Fibroblast of skin of right quadriceps (primary cell): Measurements from ENCODE around the gene SYNDIG1.

Source experiments
- DNase-seq: peaks from one replicate; pipeline ENCODE4 v3.0.0-alpha.2; 2013

Gene SYNDIG1

GRCh38 chr20:24529369-24529719, 59.9 kb downstream of the SYNDIG1 start:
- DNase-seq, result no peak

GRCh38 chr20:24530131-24530680, 60.8 kb downstream of the SYNDIG1 start:
- no peak for DNase-seq

GRCh38 chr20:24531202-24531601, 61.8 kb downstream of the SYNDIG1 start:
- DNase-seq, result no peak

GRCh38 chr20:24531631-24532419, 62.4 kb downstream of the SYNDIG1 start:
- no peak for DNase-seq

GRCh38 chr20:24533449-24533848, 64.0 kb downstream of the SYNDIG1 start:
- DNase-seq, result no peak

GRCh38 chr20:24534282-24534681, 64.9 kb downstream of the SYNDIG1 start:
- no peak for DNase-seq

GRCh38 chr20:24535941-24536730, 66.7 kb downstream of the SYNDIG1 start:
- peak; percentile 59 for DNase-seq

- no peak for DNase-seq
Observed at GRCh38 chr20:24537210-24537609, 67.8 kb downstream of the SYNDIG1 start.

GRCh38 chr20:24542721-24543120, 73.3 kb downstream of the SYNDIG1 start:
- DNase-seq, result no peak

- DNase-seq, result no peak
Observed at GRCh38 chr20:24543168-24543567, 73.7 kb downstream of the SYNDIG1 start.

GRCh38 chr20:24543741-24544140, 74.3 kb downstream of the SYNDIG1 start:
- no peak for DNase-seq

GRCh38 chr20:24544371-24544770, 74.9 kb downstream of the SYNDIG1 start:
- no peak for DNase-seq

- no peak for DNase-seq
Observed at GRCh38 chr20:24545168-24545567, 75.7 kb downstream of the SYNDIG1 start.

- no peak for DNase-seq
Observed at GRCh38 chr20:24546232-24546892, 76.9 kb downstream of the SYNDIG1 start.

- DNase-seq, result no peak
Observed at GRCh38 chr20:24547967-24548366, 78.5 kb downstream of the SYNDIG1 start.

- DNase-seq, result no peak
Observed at GRCh38 chr20:24559114-24559732, 89.8 kb downstream of the SYNDIG1 start.

- peak; percentile 16 for DNase-seq
Observed at GRCh38 chr20:24560571-24561491, 91.4 kb downstream of the SYNDIG1 start.

- no peak for DNase-seq
Observed at GRCh38 chr20:24565835-24566351, 96.5 kb downstream of the SYNDIG1 start.

GRCh38 chr20:24566656-24567055, 97.2 kb downstream of the SYNDIG1 start:
- DNase-seq, result no peak

GRCh38 chr20:24567508-24567907, 98.1 kb downstream of the SYNDIG1 start:
- DNase-seq, result no peak

GRCh38 chr20:24568842-24569241, 99.4 kb downstream of the SYNDIG1 start:
- no peak for DNase-seq

- DNase-seq, result no peak
Observed at GRCh38 chr20:24571159-24571558, 101.7 kb downstream of the SYNDIG1 start.
